ENCODE results near the gene ARHGAP42.

Gene ARHGAP42

GRCh38 chr11:100832829-100833228 lies 145.7 kb downstream of the ARHGAP42 start:
- no peak for DNase-seq (ENCODE audit: low read depth, low spot score)

- no peak for DNase-seq (ENCODE audit: low read depth, low spot score)
Measured at GRCh38 chr11:100833276-100833675, 146.2 kb downstream of the ARHGAP42 start.

GRCh38 chr11:100835854-100836253 lies 148.8 kb downstream of the ARHGAP42 start:
- no peak for DNase-seq (ENCODE audit: low read depth, low spot score)

GRCh38 chr11:100837311-100837710 lies 150.2 kb downstream of the ARHGAP42 start:
- no peak for DNase-seq (ENCODE audit: low read depth, low spot score)

- no peak for DNase-seq (ENCODE audit: low read depth, low spot score)
Measured at GRCh38 chr11:100841711-100842407, 154.8 kb downstream of the ARHGAP42 start.

DNA sequence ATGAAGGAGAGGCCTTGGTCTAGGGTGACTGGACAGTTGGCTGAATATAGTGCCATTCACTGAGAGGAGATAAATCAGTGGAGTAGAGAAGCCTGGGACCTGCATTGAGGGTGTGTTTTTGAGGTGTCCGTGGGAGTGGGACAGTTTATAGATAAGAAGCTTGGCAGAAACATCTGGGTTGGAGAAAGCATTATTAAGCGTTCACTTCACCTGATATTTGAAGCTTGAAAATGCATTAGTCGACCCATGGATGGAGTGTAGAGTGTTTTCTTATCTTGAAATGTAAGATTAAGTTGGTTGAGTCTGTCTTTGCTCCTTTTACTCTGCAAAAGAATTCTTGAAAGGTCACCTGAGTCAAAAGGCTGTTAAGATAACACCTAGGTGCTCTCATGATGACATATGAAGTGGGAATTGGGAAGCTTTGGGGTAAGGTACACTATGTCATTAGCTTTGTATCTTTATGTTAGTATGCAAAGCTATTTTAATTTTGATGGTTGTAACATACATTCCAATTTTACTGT lies 160.7 kb downstream of the ARHGAP42 start:
- DNase-seq (ENCODE audit: low read depth, low spot score) = no peak

DNA sequence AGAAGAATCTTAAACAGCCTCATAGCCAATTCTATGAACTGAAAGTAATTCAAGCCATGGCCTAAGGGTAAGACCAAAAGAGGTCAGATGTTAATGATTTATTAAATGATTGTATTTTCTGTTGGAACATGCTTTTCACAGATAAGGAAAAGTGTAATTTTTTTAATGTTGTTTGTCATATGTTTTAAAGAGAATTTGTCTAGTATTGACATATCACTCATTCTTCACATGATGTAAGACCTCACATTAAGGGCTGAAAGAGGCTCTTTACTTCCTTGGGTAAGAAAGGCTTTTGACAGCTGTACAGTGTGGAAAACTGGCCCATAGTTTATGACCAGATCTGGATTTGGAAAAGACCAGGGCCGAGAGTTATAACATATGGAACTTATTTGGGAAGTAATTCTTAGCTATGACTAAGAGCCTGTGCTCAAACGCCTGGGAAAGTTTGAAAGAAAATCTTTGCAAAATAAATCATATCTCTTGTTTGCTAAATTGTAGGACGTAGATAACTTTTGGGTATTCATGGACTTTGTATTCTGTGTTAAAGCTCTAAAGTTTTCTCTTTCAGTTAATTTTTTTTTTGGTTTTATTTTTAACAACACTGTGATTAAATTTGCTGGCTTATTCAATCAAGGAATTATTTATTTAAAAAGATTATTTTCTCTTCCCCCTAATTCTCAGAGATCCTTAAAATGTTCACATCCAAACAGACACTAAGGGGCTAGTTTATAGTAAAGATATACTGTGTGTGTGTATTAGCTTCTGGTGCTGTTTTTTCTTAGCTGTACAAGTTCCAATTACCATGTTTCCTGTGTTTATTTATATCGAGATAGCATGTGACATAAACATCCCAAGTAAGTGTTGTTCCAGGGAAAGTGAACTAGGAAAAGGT lies 162.2 kb downstream of the ARHGAP42 start:
- no peak for DNase-seq (ENCODE audit: low read depth, low spot score)

- DNase-seq (ENCODE audit: low read depth, low spot score) = no peak
Measured at GRCh38 chr11:100849901-100850235, 162.8 kb downstream of the ARHGAP42 start.

GRCh38 chr11:100851147-100851546 lies 164.1 kb downstream of the ARHGAP42 start:
- no peak for DNase-seq (ENCODE audit: low read depth, low spot score)

DNA sequence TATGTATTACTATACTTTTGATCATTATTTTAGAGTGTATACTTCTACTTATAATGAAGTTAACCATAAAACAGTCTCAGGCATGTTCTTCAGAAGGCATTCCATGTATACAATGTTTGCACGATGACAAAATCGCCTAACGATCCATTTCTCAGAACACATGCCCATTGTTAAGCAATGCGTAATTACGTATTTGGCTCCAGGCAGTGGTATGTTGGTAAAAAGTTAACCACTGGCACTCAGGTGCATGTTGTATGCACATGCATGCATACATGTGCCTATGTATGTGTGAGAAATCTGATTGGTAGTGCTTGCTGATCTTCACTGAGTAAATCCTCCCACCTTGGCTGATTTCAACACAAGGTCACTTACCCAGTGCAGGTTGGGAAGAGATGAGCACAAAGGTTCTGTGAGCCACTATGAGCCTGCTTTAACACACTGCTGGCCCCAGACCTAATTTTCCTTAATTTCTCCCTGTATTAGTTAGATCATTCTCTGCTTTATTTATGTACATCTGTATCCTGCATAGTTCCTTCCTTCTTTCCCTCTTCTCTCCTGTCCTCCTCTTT lies 164.6 kb downstream of the ARHGAP42 start:
- DNase-seq (ENCODE audit: low read depth, low spot score) = no peak

- peak; percentile 70 for DNase-seq (ENCODE audit: low read depth, low spot score)
Measured at GRCh38 chr11:100855466-100856067, 168.5 kb downstream of the ARHGAP42 start.

- DNase-seq (ENCODE audit: low read depth, low spot score) = no peak
Measured at GRCh38 chr11:100857236-100858005, 170.3 kb downstream of the ARHGAP42 start.

GRCh38 chr11:100860318-100861155 lies 173.4 kb downstream of the ARHGAP42 start:
- no peak for DNase-seq (ENCODE audit: low read depth, low spot score)

DNA sequence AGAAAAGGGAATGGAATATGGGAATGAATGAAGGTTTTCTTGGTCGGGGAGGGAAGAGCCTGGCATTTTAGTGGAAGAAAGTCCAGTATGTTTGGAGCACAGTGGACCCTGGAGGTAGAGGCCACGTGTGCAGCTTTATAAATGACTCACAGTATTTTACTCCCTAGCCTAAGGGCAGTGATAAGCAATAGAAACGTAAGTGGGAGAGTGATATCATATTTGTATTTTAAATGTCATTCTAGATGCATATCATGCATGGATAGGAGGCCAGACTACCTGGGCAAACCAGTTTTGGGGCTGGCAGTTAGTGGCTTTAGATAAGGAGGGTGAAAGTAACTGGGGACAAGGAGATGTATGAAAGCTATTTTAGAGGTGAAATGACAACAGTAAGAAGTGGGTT lies 174.1 kb downstream of the ARHGAP42 start:
- DNase-seq (ENCODE audit: low read depth, low spot score) = no peak

DNA sequence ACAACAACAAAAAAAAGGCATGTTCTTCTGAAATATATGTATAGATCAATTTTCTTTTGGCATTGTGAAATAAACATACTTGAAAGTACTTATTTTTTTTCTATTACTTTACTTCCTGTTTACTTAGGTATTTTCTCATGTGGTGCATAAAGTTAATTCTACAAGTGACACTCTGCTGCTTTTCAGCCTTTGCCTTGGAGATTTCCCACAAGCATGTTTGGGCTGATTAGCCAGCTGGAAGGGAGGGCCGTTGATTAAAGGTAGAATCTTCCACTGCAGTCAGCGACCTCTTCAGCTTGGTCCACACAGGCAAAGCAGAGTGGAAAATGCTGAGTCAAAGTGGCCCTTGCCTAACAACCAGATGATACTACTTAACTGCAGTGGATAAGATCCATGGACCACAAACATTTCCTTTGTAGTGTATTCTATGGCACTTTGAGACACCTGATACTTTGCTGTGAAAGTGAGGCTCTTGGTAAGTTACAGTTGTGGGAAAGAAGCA lies 176.0 kb downstream of the ARHGAP42 start:
- peak; percentile 77 for DNase-seq (ENCODE audit: low read depth, low spot score)

DNA sequence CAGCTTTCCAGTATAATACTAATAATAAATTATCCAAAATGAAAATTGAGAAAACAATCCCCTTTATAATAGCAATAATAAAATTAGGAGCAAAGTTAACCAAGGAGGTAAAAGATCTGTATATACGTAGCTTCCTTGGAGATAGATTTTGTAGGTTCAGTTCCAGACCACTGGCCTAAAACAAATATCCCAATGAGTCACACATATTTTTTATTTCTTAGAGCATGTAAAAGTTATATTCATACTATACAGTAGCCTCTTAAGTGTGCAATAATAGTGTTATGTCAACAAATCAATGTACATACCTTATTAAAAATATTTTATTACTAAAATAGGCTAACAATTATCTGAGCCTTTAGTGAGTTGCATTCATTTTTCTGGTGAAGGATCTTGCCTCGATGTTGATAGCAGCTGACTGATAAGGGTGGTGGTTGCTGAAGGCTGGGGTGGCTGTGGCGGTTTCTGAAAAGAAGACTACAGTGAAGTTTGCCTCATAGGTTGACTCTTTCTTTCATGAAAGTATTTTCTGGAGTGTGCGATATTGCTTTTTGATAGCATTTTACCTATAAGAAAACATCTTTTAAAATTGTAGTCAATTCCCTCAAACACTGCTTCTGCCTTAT lies 178.5 kb downstream of the ARHGAP42 start:
- no peak for DNase-seq (ENCODE audit: low read depth, low spot score)

DNA sequence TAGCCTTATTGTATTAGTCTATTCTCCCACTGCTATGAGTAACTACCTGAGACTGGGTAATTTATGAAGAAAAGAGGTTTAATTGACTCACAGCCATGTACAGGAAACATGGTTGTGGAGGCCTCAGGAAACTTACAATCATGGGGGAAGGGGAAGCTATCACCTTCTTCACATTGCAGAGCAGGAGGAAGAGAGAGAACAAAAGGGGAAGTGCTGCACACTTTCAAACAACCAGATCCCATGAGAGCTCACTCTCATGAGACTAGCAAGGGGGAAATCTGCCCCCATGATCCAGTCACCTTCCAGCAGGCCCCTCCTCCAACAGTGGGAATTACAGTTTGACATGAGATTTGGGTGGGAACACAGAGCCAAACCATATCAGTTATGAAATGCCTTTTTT lies 179.4 kb downstream of the ARHGAP42 start:
- no peak for DNase-seq (ENCODE audit: low read depth, low spot score)

GRCh38 chr11:100867606-100868005 lies 180.5 kb downstream of the ARHGAP42 start:
- no peak for DNase-seq (ENCODE audit: low read depth, low spot score)

- DNase-seq (ENCODE audit: low read depth, low spot score) = no peak
Measured at GRCh38 chr11:100869328-100869727, 182.2 kb downstream of the ARHGAP42 start.

GRCh38 chr11:100870138-100870537 lies 183.1 kb downstream of the ARHGAP42 start:
- no peak for DNase-seq (ENCODE audit: low read depth, low spot score)

Data from astrocyte of the hippocampus (primary cell).